GM12891 (cell line): Measurements from ENCODE around the gene C15orf39.

ENCODE experiments used
- PAX5 ChIP-seq: IDR thresholded peaks from 2 replicates; pipeline ENCODE4 v1.6.1; 2011; ENCODE audit warnings: low read length, moderate library complexity, mild to moderate bottlenecking; ENCODE audit not compliant: insufficient read depth, severe bottlenecking
- POLR2A ChIP-seq: IDR thresholded peaks from 2 replicates; pipeline ENCODE4 v1.6.1; 2011; ENCODE audit warnings: low read depth, low read length, control low read depth
- POLR2AphosphoS5 ChIP-seq: IDR thresholded peaks from 2 replicates; pipeline ENCODE4 v1.6.1; 2011; ENCODE audit warnings: low read depth, low read length, control low read depth
- POU2F2 ChIP-seq: IDR thresholded peaks from 2 replicates; pipeline ENCODE4 v1.6.1; 2011; ENCODE audit warnings: low read depth, mild to moderate bottlenecking, control low read depth, low read length, moderate library complexity
- SPI1 ChIP-seq: IDR thresholded peaks from 2 replicates; pipeline ENCODE4 v1.6.1; 2011; ENCODE audit warnings: low read depth, low read length, control low read depth
- TAF1 ChIP-seq: IDR thresholded peaks from 2 replicates; pipeline ENCODE4 v1.6.1; 2011; ENCODE audit warnings: low read depth, low read length, control low read depth

- peak; percentile 52; the same call in 1 of the 2 replicates for TF ChIP-seq POLR2A
- peak; percentile 68; the same call in 1 of the 2 replicates for TF ChIP-seq POLR2AphosphoS5
- TF ChIP-seq SPI1 = no peak
- TF ChIP-seq TAF1 = no peak
- no peak for TF ChIP-seq PAX5
- no peak for TF ChIP-seq POU2F2
Measured at GRCh38 chr15:75217012-75217411, 15.3 kb downstream of the C15orf39 start.
